ENCODE results near the gene PEX1. TPM values are rescaled to one million over a fixed set of nuclear protein-coding genes. Genes with fewer than 3 reads are reported as not detected.

Gene PEX1
- polyA plus RNA-seq, 3 donors = 2.8 to 10.8 (median 2.9) TPM

DNA sequence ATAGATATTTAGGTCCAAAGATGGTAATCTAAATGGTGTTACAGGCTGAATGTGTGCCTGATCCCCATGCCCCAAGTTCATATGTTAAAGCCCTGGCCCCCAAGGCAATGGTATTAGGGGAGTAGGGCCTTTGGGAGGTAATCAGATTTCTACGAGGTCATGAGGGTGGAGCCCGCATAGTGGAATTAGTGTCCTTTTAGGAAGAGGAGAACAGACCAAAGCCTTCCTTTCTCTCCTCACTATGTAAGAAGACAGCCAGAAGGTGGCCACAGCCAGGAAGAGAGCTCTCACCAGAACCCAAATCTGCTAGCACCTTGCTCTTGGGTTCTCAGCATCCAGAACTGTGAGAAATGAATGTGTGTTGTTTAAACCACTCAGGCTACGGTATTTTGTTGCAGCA lies 65.8 kb downstream of the PEX1 start:
- TF ChIP-seq, protein P1, sequence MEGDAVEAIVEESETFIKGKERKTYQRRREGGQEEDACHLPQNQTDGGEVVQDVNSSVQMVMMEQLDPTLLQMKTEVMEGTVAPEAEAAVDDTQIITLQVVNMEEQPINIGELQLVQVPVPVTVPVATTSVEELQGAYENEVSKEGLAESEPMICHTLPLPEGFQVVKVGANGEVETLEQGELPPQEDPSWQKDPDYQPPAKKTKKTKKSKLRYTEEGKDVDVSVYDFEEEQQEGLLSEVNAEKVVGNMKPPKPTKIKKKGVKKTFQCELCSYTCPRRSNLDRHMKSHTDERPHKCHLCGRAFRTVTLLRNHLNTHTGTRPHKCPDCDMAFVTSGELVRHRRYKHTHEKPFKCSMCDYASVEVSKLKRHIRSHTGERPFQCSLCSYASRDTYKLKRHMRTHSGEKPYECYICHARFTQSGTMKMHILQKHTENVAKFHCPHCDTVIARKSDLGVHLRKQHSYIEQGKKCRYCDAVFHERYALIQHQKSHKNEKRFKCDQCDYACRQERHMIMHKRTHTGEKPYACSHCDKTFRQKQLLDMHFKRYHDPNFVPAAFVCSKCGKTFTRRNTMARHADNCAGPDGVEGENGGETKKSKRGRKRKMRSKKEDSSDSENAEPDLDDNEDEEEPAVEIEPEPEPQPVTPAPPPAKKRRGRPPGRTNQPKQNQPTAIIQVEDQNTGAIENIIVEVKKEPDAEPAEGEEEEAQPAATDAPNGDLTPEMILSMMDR (IDR thresholded peaks at IDR 0.05) = no peak
- Histone ChIP-seq H3K4me3 (replicated peaks in 1 of 3; ENCODE audit: low read depth in 2 of 3, low read length in 3 of 3) (no peak overlapping the region), H3K36me3 (replicated peaks in 1 of 2; ENCODE audit: control insufficient read depth in 1 of 2, insufficient read depth in 2 of 2, low read length in 2 of 2) (peaks cover 6 to 38% of the 10 kb centered on the region in 2 donors), H3K27me3 (ENCODE audit: control insufficient read depth in 2 of 2, insufficient read depth in 2 of 2, low read length in 2 of 2) (no peaks in the 10 kb centered on the region), H3K4me2 (replicated peaks; ENCODE audit: extremely low read depth, low read length, poor library complexity, severe bottlenecking) (no peak overlapping the region), H3K9ac (ENCODE audit: insufficient read depth, low read length, poor library complexity, severe bottlenecking) (no peak overlapping the region), H3K79me2 (ENCODE audit: insufficient read depth, low read length) (no peaks in the 10 kb centered on the region), H3K27ac (ENCODE audit: low read depth in 1 of 2, low read length in 2 of 2) (no peak overlapping the region), H2AFZ (ENCODE audit: insufficient read depth, low read depth, low read length, poor library complexity, severe bottlenecking) (no peak overlapping the region), H3K4me1 (ENCODE audit: control insufficient read depth in 1 of 2, insufficient read depth in 2 of 2, low read length in 2 of 2) (no peaks in the 10 kb centered on the region), H3K9me3 (replicated peaks in 1 of 2; ENCODE audit: control insufficient read depth in 1 of 2, insufficient read depth in 1 of 2, low read length in 2 of 2) (no peaks in the 10 kb centered on the region), H4K20me1 (ENCODE audit: insufficient read depth, low read length) (no peaks in the 10 kb centered on the region)
- WGBS (ENCODE audit: insufficient coverage) = no CpG with 5 or more reads among the region's 3 CpGs
- no peaks in the 10 kb centered on the region for H3K27me3 Mint-ChIP-seq (ENCODE audit: low read depth in 3 of 3)
- peaks cover 17 to 39% of the 10 kb centered on the region in 2 donors for H3K36me3 Mint-ChIP-seq
- no peak overlapping the region for H3K27ac Mint-ChIP-seq
- H3K9me3 Mint-ChIP-seq = peaks cover 0 to 2% (median 0%) of the 10 kb centered on the region in 7 donors
- no peaks in the 10 kb centered on the region for H3K4me1 Mint-ChIP-seq
- intact Hi-C loops (cut with micrococcal nuclease) = no loop called here
- DNase-seq = no peak
- H3K4me3 Mint-ChIP-seq = no peak overlapping the region

DNA sequence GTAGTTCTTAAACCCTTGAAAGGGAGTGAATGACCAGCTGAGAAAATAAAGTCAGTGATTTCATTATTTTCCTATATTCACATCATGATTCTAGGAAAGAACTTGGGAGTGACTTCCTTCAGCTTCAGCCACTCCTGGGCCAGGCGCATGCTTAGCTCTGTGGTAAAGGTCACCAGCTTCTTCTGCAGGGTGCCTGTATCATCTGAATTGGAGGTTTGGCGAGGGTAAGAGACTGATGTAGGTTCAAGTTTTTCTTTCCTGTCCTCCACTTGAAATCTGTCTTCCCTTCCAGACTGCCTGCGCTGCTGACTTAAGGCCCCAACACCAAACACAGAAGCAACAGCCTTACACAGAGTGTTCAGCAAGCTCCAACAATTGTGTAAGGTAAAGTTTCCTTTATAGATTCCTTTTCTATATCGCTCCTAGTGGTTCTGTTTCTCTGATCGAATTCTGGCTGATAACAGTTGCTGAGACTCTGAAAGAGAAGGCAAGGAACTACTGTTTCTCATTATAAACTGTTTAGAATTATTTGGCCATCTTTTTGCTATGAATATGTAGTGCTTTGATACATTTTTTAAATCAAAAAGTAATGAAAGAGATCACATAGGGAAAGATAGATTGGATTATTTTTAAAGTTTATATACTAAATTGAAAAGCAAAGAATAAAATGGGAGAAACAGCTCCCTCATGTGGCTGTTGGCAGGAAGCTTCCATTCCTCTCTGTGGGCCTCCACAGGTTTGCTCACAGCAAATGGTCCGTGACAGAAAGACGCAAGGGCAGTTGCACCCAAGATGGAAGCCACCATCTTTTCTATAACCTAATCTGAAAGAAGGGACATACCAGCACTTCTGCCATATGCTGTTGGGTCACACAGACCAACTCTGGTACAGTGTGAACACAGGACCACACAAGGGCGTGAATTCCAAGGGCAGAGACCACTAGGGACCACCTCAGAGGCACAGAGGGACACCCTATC lies 67.0 kb downstream of the PEX1 start:
- no peak overlapping the region for H3K4me2 ChIP-seq (replicated peaks; ENCODE audit: extremely low read depth, low read length, poor library complexity, severe bottlenecking)
- Mint-ChIP-seq H3K27me3 (ENCODE audit: low read depth in 3 of 3) (no peaks in the 10 kb centered on the region), H3K4me1 (no peaks in the 10 kb centered on the region), H3K4me3 (no peak overlapping the region), H3K36me3 (peaks cover 20 to 47% of the 10 kb centered on the region in 2 donors), H3K27ac (peak overlapping the region in 1 of 7 donors; percentile 3), H3K9me3 (no peaks in the 10 kb centered on the region)
- DNase-seq = no peak
- no peak overlapping the region for H3K4me3 ChIP-seq (replicated peaks in 1 of 3; ENCODE audit: low read depth in 2 of 3, low read length in 3 of 3)
- no peaks in the 10 kb centered on the region for H3K4me1 ChIP-seq (ENCODE audit: control insufficient read depth in 1 of 2, insufficient read depth in 2 of 2, low read length in 2 of 2)
- H3K27me3 ChIP-seq (ENCODE audit: control insufficient read depth in 2 of 2, insufficient read depth in 2 of 2, low read length in 2 of 2) = no peaks in the 10 kb centered on the region
- no peak overlapping the region for H3K27ac ChIP-seq (ENCODE audit: low read depth in 1 of 2, low read length in 2 of 2)
- no peak overlapping the region for H3K9ac ChIP-seq (ENCODE audit: insufficient read depth, low read length, poor library complexity, severe bottlenecking)
- H2AFZ ChIP-seq (ENCODE audit: insufficient read depth, low read depth, low read length, poor library complexity, severe bottlenecking) = no peak overlapping the region
- H3K9me3 ChIP-seq (replicated peaks in 1 of 2; ENCODE audit: control insufficient read depth in 1 of 2, insufficient read depth in 1 of 2, low read length in 2 of 2) = no peaks in the 10 kb centered on the region
- no peaks in the 10 kb centered on the region for H4K20me1 ChIP-seq (ENCODE audit: insufficient read depth, low read length)
- 60% methylated on average over 1 of the region's 8 CpGs for WGBS (ENCODE audit: insufficient coverage)
- TF ChIP-seq, protein P1 (IDR thresholded peaks at IDR 0.05) = peak; percentile 76
- intact Hi-C loops (cut with micrococcal nuclease) = no loop called here
- peaks cover 15 to 48% of the 10 kb centered on the region in 2 donors for H3K36me3 ChIP-seq (replicated peaks in 1 of 2; ENCODE audit: control insufficient read depth in 1 of 2, insufficient read depth in 2 of 2, low read length in 2 of 2)
- no peaks in the 10 kb centered on the region for H3K79me2 ChIP-seq (ENCODE audit: insufficient read depth, low read length)

Data from CD14-positive monocyte (primary cell).